HG02763 (cell line): ENCODE data around the gene THSD1.
"Not testable (repeated sequence)": the region's sequence is repeated elsewhere in the genome, so short reads cannot be mapped to it uniquely, and the experiment has no call there.

Experiments used
- ATAC-seq: cut with Tn5 transposase; IDR thresholded peaks from one replicate; pipeline ENCODE4 v1.9.1; 2021; ENCODE audit warnings: mild to moderate bottlenecking, moderate library complexity; ENCODE audit not compliant: unreplicated experiment

Gene THSD1

DNA sequence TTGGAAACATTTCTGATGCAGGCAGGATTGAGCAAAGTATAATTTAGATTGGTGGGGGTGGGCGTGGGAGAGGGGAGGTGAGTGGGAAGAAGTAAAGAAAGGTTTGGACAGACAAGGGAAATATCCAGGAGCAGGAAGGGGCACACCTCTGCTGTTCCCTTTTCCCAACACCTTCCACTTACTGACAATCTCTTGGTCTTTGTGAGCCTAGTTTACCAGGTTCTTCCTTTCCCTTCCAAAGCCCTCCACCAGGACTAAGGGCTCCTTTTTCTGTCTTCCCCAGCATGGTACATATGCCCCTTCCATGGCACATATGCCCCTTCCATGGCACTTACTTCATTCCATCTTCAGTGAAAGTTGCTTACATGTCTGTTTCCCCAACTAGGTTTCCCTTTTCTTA lies 6.2 kb upstream of the THSD1 start:
- no peak for ATAC-seq

DNA sequence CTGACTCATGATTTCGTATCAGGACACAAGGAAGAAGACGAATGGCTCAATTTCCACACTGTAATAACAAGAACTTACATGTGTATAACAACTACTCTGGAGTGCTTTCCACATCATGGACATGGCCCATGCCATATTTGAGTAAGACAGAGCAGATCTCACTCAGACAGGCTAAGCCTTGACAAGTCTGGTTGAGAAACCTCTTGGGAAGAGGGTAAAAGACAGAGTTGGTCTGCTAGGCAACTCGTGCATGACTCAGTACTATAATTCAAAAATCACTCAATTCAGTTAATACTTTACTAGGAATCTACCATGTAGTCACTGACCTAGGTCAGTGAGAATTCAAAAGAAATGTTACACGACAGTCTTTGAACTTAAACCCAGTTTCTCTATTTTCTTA lies 5.7 kb upstream of the THSD1 start:
- ATAC-seq, result peak; percentile 86

DNA sequence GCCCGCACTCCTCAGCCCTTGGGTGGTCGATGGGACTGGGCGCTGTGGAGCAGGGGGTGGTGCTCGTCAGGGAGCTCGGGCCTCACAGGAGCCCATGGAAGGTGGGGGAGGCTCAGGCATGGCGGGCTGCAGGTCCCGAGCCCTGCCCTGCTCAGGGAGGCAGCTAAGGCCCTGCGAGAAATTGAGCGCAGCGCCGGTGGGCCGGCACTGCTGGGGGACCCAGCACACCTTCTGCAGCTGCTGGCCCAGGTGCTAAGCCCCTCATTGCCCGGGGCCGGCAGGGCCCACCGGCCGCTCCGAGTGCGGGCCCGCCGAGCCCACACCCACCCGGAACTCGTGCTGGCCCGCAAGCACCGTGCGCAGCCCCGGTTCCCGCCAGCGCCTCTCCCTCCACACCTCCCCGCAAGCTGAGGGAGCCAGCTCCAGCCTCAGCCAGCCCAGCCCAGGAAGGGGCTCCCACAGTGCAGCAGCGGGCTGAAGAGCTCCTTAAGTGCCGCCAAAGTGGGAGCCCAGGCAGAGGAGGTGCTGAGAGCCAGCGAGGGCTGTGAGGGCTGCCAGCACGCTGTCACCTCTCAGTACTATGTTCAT lies 2.2 kb upstream of the THSD1 start:
- ATAC-seq, result not testable (repeated sequence)

DNA sequence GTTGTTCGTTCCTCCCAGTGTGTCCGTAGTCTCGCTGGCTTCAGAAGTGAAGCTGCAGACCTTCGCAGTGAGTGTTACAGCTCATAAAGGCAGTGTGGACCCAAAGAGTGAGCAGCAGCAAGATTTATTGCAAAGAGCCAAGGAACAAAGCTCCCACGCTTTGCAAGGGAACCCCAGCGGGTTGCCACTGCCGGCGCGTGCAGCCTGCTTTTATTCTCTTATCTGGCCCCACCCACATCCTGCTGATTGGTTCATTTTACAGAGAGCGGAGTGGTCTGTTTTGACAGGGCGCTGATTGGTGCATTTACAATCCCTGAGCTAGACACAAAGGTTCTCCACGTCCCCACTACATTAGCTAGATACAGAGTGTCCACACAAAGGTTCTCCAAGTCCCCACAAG lies 1.5 kb upstream of the THSD1 start:
- ATAC-seq, result not testable (repeated sequence)

DNA sequence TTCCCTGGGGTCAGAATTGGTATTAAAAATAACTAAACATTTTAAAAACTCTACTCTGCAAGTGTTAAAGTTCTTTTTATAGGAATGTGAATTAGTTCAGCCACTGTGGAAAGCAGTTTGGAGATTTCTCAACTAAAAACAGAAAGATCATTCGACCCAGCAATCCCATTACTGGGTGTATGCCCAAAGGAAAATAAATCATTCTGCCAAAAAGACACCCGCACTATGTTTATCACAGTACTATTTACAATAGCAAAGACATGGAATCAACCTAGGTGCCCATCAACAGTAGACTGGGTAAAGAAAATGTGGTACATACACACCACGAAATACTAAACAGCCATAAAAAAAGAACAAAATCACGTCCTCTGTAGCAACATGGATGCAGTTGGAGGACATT lies 657 bp upstream of the THSD1 start:
- no peak for ATAC-seq

DNA sequence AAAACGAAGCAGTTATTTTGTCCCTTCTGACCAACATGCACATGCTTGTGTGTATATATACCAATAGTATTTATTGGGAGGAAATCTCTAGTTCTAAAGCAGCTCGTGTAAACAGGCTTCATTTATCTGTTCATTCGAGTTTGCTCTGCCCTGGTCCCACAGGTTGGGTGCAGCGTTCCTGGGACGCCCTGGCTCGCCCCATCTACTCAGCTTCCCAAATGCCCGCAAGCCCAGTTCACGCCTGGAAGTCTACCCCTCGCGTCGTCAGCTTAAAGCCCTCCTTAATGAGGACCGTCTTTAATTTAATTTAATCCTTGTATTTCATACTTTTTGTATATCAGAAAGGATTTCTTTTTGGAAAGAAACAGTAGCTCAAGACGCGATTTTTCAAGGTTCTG lies 604 bp downstream of the THSD1 start:
- no peak for ATAC-seq

DNA sequence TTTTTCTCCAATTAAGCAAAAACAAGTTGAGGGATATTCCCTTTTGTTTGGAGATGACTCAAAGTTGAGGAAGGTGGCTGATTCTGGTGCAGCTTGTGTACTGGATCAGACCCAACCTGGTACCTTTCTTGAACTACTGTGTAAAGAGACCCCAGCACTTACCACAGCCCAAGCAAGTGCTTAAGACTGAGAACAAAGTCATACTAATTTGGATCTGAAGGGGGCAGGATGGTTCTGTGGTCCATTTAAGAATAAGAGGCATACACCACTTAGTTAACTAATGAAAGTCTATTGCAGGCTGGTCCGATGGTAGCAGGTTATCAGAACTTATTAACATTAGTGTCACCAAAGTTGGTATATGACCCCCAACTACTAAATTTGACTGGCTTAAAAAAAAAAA lies 6.3 kb downstream of the THSD1 start:
- no peak for ATAC-seq

DNA sequence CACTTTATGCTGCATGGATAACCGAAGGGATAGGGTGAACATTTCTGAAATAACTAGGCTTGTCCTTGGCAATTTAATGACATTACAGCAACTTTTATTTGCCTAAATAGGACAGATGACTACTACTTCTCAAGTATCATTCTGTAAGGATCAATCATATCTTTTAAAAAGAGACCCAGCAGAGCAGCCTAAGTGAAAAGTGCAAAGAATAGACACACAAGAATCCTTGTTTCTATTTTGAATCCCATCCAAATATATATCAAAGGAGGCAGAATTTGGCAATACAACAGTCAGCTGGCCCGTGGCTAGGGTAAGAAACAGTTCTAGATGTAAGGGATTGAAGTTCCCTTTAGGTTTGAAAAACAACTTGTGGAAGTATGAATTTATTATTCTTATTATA lies 6.9 kb downstream of the THSD1 start:
- no peak for ATAC-seq

DNA sequence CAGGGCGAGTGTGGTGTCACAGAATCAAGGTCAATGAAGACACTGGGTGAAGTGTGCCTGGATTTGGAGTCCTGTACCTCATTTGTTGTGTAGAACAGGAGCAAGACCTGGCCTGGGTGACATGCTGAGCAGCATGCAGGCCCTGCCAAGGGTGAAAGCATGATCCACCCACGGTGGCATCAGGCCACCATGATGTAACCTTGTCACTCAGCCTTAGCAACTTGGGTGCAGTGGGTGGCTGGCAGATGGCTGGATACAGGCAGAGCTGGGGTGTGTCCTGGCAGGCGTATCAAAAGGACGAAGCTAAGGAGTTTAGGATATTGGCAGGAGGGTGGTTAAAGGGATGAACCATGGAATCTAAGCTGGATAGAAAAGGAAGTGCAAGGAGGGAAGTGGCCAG lies 10.3 kb downstream of the THSD1 start:
- no peak for ATAC-seq

DNA sequence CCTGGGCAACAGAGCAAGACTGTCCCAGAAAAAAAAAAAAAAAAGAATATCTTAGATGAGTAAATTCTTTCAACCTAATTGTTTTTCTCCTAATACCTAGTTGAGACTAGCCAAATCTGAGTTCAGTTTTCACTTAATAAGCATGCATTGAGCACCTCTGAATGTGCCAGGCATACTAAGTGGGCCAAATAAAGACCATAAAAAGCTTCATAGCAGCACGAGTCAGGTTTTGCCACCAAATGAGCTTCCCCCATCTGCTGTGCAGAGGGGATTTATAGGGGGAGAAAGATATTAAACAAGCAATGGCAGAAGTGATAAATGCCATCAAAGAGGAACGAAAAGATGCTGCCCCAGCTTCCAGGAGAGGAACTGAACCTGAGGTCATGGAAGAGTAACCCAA lies 11.4 kb downstream of the THSD1 start:
- ATAC-seq, result no peak

DNA sequence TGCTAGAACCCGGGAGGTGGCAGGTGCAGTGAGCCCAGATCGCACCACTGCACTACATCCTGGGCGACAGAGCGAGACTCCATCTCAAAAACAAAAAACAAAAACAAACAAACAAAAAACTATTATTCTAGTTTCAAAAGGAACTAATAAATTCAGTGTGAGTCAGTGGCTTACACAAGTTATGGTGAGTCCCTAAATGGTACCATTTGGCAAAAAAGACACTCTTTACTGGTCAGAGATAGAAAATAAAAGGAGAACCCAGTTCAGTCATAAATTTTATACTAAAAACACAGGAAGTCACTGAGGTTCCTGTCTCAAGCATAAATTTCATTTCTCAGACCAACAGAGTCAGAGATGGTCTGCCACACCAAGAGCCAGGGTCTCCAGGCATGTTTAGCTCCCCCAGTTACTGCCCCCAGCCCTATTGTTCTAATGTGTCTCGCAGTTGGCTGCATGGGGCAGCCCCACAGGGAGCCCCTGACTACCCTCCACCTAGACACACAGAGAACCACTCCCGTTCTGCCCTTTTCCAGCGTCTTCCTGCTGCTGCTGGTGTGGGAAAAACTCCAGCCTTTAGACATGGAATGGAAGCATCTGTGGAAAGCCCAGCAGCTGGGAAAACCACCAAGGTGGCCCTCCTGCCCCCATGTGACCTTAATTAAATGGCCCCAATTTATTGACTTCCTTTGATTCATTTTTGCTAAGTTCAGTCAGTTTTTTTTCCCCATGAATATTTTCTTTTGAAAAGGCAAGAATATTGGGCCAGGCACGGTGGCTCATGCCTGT lies 12.2 kb downstream of the THSD1 start:
- ATAC-seq, result no peak

DNA sequence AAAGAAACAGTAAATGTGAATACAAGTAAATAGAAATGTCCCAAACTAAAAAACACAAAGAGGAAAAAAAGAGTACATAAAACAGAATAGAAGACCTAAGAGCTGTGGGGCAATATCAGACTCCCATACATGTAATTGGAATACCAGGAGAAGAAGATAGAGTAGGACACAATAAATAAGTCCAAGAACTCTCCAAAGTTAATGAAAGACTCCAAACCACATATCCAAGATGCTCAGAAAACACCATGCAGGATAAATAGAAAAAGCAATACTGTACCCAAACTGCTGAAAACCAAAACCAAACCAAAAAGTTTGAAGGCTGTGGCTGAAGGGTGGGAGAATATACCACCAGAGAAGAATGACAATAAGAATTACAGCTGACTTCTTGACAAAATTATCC lies 18.3 kb downstream of the THSD1 start:
- ATAC-seq, result no peak

DNA sequence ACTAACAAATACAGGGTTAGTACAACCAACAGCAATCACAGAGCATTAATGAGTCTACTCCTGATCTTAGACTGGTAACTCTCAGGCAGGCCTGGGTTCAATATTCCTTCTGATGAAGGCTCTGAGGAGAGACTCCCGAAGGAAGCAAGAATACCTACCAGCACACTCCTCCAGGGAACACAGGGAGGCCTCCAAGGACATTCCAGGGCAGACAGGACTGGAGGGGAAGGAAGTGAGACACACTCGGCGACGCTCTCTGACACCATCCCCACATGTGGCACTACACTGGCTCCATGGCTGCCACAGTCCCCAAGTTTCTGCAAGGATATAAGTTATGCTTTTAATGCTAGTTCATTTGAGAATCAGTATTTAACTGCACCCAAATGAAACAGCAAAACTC lies 20.1 kb downstream of the THSD1 start:
- no peak for ATAC-seq

DNA sequence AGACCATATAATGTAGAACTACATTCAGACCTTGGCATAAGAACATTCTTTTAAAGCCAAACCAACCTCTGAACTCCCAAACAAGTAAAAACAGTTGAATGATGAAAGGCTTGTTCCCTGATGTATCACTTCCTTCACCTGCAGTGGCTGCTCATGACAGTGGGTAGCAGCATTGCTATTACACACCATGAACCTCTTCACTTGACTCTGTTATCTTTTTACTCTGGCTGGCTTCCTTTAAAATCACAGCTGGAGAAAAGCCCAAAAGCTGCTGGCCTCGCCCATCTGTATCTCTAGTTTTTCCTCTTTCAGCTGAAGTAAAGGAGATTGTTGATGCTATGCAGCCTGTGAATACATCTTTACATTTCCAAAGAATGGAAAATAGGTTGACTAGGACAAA lies 22.6 kb downstream of the THSD1 start:
- no peak for ATAC-seq

DNA sequence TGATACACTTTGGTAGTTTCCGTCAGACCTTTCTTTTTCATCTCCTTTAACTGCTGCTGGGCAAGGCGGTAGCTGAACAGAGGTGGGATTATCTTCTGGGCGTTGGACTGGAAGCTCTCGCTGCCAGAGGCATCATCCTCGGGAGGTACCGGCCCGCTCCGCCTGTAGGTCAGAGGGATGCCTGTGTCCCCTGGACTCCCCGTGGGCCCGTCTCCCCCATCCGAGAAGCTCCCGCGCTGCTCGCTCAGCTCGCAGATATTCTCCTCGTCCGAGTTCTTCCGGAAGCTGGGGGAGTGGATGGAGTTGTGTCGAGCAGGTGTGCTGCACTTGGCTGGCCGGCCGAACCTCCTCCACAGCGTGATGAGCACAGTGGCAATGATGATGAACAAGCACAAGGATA lies 27.7 kb downstream of the THSD1 start:
- ATAC-seq, result no peak

DNA sequence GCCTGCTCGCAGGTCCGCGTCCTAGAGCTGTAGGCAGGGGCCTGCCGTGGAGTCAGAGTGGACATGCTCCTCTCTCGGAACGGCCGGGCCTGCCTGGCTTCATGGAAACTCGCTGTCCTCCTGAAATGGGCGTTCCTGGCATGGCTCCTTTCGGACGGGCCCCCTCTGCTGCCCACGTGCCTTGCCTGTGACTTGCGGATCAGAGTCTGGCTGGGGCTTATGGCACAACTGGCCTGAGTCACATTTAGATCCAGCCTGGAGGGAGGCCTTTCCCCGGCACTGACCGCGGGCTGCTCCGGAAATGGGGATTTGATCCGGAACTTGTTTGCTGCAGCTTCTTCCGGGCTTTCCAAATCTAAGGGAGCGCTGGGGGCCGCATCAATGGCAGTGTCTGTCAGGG lies 28.1 kb downstream of the THSD1 start:
- ATAC-seq, result no peak

DNA sequence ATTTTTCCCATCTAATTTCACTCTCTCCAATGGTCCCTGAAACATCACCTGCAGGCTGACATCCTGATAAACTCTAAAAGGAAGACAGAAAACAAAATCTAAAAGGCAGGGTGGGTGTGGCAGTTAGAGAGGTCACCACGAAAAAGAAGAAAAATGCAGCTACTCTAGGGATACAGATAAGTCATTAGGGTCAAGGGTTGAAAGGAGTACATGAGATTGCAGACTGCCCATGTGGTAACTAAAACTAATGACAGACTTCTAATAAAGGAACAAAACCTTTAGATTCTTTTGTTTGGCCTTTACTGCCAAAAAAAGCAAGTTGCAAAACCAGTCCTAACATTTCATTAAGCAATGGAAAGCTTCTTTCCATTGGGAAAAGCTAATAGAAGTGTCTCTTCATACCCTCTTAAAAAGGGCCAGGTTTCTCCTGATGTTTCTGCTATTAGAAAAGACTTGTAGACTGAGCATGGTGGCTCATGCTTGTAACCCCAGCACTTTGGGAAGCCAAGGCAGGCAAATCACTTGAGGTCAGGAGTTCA lies 31.0 kb downstream of the THSD1 start:
- no peak for ATAC-seq

DNA sequence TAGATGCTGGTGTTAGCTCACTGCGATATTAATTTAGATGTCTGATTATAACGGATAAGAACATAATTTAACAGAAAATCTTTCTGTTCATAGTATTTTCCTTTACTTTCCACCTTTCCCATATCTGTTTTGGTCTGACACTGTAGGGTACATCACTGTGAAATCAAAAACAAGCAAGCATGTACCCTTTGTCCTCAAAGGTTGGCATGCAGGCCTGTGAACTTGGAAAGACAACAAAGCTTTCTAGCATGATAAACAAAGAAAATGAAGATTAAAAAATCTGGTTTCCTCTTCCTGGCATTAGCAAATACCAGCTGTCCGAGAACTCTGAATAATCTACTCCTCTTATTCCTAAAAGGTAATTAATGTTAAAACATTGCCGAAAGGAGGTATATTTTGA lies 31.6 kb downstream of the THSD1 start:
- no peak for ATAC-seq

DNA sequence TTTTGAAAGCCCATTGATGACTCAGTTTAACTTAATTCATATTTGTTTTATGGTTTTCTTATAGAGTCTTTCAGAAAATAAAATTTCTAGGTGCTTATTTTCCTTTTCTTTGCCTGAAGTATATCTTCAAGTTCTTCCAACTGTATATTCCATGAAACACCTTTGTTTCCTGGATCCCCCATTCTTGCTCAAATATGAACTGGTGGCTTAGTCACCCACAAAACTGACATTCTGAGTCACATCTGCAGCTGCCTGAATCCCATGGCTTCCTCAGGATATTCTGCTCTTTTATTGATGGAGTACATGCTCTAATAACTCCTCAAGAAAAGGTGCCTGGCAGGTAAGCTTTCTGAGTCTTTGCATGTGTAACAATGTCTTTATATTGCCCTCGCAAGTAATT lies 32.7 kb downstream of the THSD1 start:
- ATAC-seq, result not testable (repeated sequence)

DNA sequence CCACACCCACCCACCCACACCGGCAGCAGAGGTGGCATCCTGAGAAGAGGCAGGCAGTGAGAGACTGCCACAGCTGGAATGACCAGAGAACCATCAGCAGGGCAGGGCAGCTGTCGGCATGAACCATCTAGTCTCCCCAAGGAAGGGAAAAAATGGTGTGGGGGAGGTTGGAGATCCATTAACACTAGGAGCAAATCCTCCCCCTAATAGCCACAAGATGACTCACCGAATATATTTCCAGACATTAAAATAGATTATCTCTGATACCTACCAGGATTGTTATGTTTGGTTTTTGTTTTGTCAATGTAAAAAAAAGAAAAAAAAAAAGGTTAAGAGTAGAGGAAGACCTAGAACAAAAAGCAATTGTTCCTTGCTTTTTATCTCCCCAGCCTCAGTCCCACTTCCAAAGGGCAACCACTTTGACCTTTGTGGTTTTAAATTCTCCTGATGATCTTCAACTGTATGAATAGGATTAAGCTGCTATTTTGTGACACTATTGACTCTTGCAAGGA lies 34.2 kb downstream of the THSD1 start:
- no peak for ATAC-seq

DNA sequence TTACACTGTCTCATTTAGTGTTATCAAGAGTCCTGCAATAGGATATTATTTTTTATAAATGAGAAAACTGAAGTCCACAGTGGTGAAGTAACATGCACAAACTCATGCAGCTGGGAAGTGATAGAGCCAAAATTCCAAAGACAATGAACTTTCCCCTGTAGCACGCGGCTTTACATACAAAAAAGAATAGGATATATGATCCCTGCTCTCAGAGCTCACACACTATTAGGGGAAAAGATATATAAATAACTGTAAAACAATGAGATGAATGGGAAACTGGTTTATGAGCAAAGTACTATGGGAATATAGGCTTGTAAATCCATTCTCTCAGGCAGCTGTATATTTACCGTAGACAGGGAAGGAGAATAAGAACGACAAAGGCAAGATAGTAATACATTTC lies 39.7 kb downstream of the THSD1 start:
- ATAC-seq, result no peak

DNA sequence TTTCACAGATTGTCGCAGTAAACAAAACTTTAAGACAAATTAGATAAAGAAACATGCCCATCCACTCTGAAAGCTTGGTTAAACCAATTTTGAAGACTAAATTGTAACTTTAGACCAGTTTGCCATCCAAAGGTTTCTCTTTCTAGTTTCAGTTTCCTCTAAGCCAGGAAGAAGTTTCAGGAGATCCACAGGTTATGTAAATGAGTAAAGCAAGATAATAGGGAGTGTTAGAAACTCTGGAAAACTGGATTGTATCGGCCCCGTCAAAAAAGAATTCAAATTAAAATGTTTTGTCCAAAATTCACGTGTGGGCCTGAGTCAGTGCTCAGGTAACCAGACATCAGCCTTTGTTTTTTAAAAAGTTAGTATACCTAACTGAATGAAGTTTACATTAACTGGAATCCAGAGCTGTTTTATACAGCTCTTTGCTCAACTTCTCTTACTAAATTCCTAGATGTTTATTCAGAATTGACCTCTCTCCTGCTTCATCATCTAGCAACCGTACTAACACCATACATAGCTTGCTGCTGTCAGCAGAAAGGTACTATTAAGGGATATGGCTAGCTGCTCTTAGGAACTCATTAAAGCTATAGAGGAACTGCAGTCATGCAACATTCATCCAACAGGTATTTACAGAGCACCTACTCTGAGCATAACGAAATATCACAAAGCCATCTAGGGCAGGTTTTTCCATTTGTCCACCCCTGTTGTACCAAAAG lies 43.6 kb downstream of the THSD1 start:
- not testable (repeated sequence) for ATAC-seq
